HCT116 (cell line): Measurements from ENCODE around the gene FLOT1. TPM values are rescaled to one million over a fixed set of nuclear protein-coding genes. Genes with fewer than 3 reads are reported as not detected.

Source experiments
- ATAC-seq: fragments of 200-7000 bp; cut with Tn5 transposase; 2 replicates; pipeline ENCODE4 v1.9.1; 2020; ENCODE audit warnings: mild to moderate bottlenecking, moderate library complexity
- BruUV-seq: library from RNA; stranded (reverse); fragments of 400-500 nt; replicated peaks from 2 replicates; lab custom pipeline; 2021; lab: Mats Ljungman, UMichigan
- CTCF ChIA-PET: fragments of 300-600 bp; sonication (Branson Sonifier 250); formaldehyde crosslinking; loops from one replicate; lab custom pipeline; 2021; ENCODE audit warnings: antibody characterized with exemption; lab: Charles Lee
- POLR2A ChIA-PET: fragments of 300-600, 350-600 bp; sonication (Branson Sonifier 250); formaldehyde crosslinking; loops from one replicate; lab custom pipeline; 2021; ENCODE audit warnings: antibody characterized with exemption; lab: Charles Lee
- RAD21 ChIA-PET, 2 experiments: fragments of 300-600 bp; sonication (Branson Sonifier 250); formaldehyde crosslinking; loops; one replicate each; lab custom pipeline; 2023; ENCODE audit warnings: low total read pairs in 2 of 2; ENCODE audit not compliant: uncharacterized antibody in 2 of 2, unreplicated experiment in 2 of 2, low non-redundant PET in 1 of 2; lab: Charles Lee
- DNase-seq: peaks from one replicate; pipeline ENCODE4 v3.0.0-alpha.2; 2010; ENCODE audit warnings: low read depth, low spot score
- H2AFZ ChIP-seq: fragments of 200-600 bp; shearing (Covaris generic), sonication (generic); 2 replicates; pipeline ENCODE4 v1.6.1; 2017; ENCODE audit warnings: low read depth, mixed run types, mixed read lengths, antibody characterized with exemption, low read length; ENCODE audit not compliant: poor library complexity, severe bottlenecking
- H3K27ac ChIP-seq: 2 replicates; pipeline ENCODE4 v1.5.1; 2012; ENCODE audit warnings: low read depth, low read length
- H3K27me3 ChIP-seq: fragments of 200-600 bp; sonication (generic); 2 replicates; pipeline ENCODE4 v1.6.1; 2016; ENCODE audit warnings: mixed run types, low read length, mixed read lengths; ENCODE audit not compliant: insufficient read depth
- H3K36me3 ChIP-seq, 2 experiments: fragments of 200-500 bp in 1 of 2; fragments of 200-600 bp in 1 of 2; sonication (Bioruptor generic) in 1 of 2; sonication (generic) in 1 of 2; 2 replicates each; pipeline versions ENCODE4 v1.5.1 to v1.6.1; 2014 to 2016; ENCODE audit warnings: low read length in 2 of 2, inconsistent platforms in 1 of 2, mixed read lengths in 1 of 2, mixed run types in 1 of 2; ENCODE audit not compliant: insufficient read depth in 2 of 2, control insufficient read depth in 1 of 2
- H3K4me1 ChIP-seq, 2 experiments: fragments of 200-600 bp in 1 of 2; sonication (generic) in 1 of 2; 2 replicates each; pipeline versions ENCODE4 v1.5.1 to v1.6.1; 2012 to 2017; ENCODE audit warnings: low read length in 2 of 2, inconsistent platforms in 1 of 2, mild to moderate bottlenecking in 1 of 2, mixed read lengths in 1 of 2, mixed run types in 1 of 2, moderate library complexity in 1 of 2; ENCODE audit not compliant: insufficient read depth in 2 of 2, control insufficient read depth in 1 of 2
- H3K4me2 ChIP-seq: fragments of 200-600 bp; sonication (generic); 2 replicates; pipeline ENCODE4 v1.6.1; 2017; ENCODE audit warnings: mixed run types, low read length, mixed read lengths
- H3K4me3 ChIP-seq, 2 experiments: fragments of 200-600 bp in 1 of 2; sonication (generic) in 1 of 2; replicated peaks in 1 of 2; 2 replicates each; pipeline ENCODE4 v1.5.1; 2011 to 2016; ENCODE audit warnings: low read length in 2 of 2, control low read depth in 1 of 2, low read depth in 1 of 2, mild to moderate bottlenecking in 1 of 2, mixed read lengths in 1 of 2, mixed run types in 1 of 2
- H3K79me2 ChIP-seq: fragments of 200-600 bp; sonication (generic); 2 replicates; pipeline ENCODE4 v1.6.1; 2017; ENCODE audit warnings: mild to moderate bottlenecking, mixed run types, low read length, moderate library complexity, mixed read lengths; ENCODE audit not compliant: insufficient read depth
- H3K9ac ChIP-seq: fragments of 200-600 bp; sonication (generic); 2 replicates; pipeline ENCODE4 v1.6.1; 2016; ENCODE audit warnings: low read length, mixed read lengths
- H3K9me2 ChIP-seq: fragments of 200-600 bp; sonication (generic), shearing (Covaris generic); 2 replicates; pipeline ENCODE4 v1.6.1; 2017; ENCODE audit warnings: mixed run types, mild to moderate bottlenecking, moderate library complexity; ENCODE audit not compliant: insufficient read depth
- H3K9me3 ChIP-seq, 2 experiments: fragments of 200-500 bp in 1 of 2; fragments of 200-600 bp in 1 of 2; sonication (Bioruptor generic) in 1 of 2; sonication (generic) in 1 of 2; 2 replicates each; pipeline ENCODE4 v1.6.1; 2014 to 2017; ENCODE audit warnings: low read length in 2 of 2, mixed read lengths in 2 of 2, inconsistent platforms in 1 of 2, low read depth in 1 of 2, mild to moderate bottlenecking in 1 of 2, mixed run types in 1 of 2, moderate library complexity in 1 of 2; ENCODE audit not compliant: control insufficient read depth in 1 of 2, insufficient read depth in 1 of 2
- H4K20me1 ChIP-seq: fragments of 200-600 bp; sonication (generic), shearing (Covaris generic); 2 replicates; pipeline ENCODE4 v1.6.1; 2017; ENCODE audit warnings: mixed run types, mild to moderate bottlenecking, moderate library complexity; ENCODE audit not compliant: insufficient read depth
- FOSL1 ChIP-seq: IDR thresholded peaks from 2 replicates; pipeline ENCODE4 v1.6.1; 2012; ENCODE audit warnings: low read depth
- JUND ChIP-seq: IDR thresholded peaks from 2 replicates; pipeline ENCODE4 v1.6.1; 2012
- intact Hi-C: fragments of 100-400 bp; cut with micrococcal nuclease; formaldehyde crosslinking; loops from 2 replicates; pipeline ENCODE4 v1.10.0; 2022
- total RNA-seq: library from RNA; stranded (reverse); gene quantifications from one replicate; pipeline ENCODE4 v1.2.1, GENCODE V29; 2021; ENCODE audit not compliant: unreplicated experiment
- TF ChIP-seq, protein P1 (sequence below): IDR thresholded peaks from 2 replicates; pipeline ENCODE4 v1.6.1; 2011; ENCODE audit warnings: mild to moderate bottlenecking, low read length, moderate library complexity; ENCODE audit not compliant: insufficient replicate concordance; ENCODE audit errors: extremely low read depth

Gene FLOT1
- total RNA-seq, 1 experiment from 2014 or later = 117 TPM

- intact Hi-C loops = no loop called here
- Histone ChIP-seq H2AFZ (no peak overlapping the region), H3K9me2 (no peaks in the 10 kb centered on the region), H3K9ac (peak overlapping the region; percentile 66), H4K20me1 (no peaks in the 10 kb centered on the region), H3K27ac (peak overlapping the region; percentile 85), H3K36me3 (peaks cover 0 to 2% of the 10 kb centered on the region in 2 experiments; a peak in 1 of 4 replicates), H3K4me2 (peak overlapping the region; percentile 98), H3K4me3 (peak overlapping the region; percentile 38 to 54), H3K27me3 (no peaks in the 10 kb centered on the region), H3K9me3 (no peaks in the 10 kb centered on the region), H3K79me2 (peaks cover 58% of the 10 kb centered on the region), H3K4me1 (peaks cover 42 to 69% of the 10 kb centered on the region in 2 experiments)
- CTCF ChIA-PET = interaction anchor here (3.5 kb wide), 1 partner anchor 47 kb away, joined by 21 read pairs; no protein-coding TSS in a partner anchor
- ATAC-seq = no peak
- RAD21 ChIA-PET = no interaction called here
- no TSS peak for BruUV-seq
- no peak for DNase-seq
- POLR2A ChIA-PET = no interaction called here
- TF ChIP-seq, protein P1, sequence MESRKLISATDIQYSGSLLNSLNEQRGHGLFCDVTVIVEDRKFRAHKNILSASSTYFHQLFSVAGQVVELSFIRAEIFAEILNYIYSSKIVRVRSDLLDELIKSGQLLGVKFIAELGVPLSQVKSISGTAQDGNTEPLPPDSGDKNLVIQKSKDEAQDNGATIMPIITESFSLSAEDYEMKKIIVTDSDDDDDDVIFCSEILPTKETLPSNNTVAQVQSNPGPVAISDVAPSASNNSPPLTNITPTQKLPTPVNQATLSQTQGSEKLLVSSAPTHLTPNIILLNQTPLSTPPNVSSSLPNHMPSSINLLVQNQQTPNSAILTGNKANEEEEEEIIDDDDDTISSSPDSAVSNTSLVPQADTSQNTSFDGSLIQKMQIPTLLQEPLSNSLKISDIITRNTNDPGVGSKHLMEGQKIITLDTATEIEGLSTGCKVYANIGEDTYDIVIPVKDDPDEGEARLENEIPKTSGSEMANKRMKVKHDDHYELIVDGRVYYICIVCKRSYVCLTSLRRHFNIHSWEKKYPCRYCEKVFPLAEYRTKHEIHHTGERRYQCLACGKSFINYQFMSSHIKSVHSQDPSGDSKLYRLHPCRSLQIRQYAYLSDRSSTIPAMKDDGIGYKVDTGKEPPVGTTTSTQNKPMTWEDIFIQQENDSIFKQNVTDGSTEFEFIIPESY = no peak
- TF ChIP-seq JUND = no peak
- TF ChIP-seq FOSL1 = no peak
Observed at GRCh38 chr6:30683183-30683979, 59.1 kb downstream of the FLOT1 start.
